ENCODE results near the gene ADAM15.

The ADAM15 gene

DNA sequence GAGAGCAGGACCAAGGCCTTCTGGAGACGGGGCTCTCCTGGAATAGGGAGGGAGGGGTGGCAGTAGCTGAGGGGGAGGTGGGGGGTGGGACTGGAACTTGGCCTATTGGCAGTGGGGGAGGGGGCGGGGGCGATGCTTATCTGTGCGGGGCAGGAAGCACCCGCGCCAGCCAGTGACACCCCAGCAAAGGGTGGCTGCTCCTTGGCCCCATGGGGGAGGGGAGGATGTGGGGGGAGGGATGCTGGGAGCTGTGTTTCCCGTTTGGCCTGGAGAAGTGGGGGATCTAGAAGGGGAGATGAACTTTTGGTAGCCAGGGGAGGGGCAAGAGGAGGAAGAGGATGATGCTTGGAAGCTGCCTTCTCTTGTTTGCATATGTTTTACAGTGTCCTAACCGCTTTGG is 37.5 kb upstream of the ADAM15 start:
- no peaks in the 10 kb centered on the region for H3F3A ChIP-seq (ENCODE audit: low read depth)
- H3K9ac ChIP-seq (ENCODE audit: low read depth, low read length, poor library complexity, severe bottlenecking) = peak overlapping the region; percentile 22
- no peaks in the 10 kb centered on the region for H4K20me1 ChIP-seq (ENCODE audit: insufficient read depth, low read length, poor library complexity, severe bottlenecking)
- no peak overlapping the region for H3K4me3 ChIP-seq (ENCODE audit: low read length, poor library complexity, severe bottlenecking)
- H3K9me2 ChIP-seq (replicated peaks; ENCODE audit: low read depth, low read length) = no peaks in the 10 kb centered on the region
- no peaks in the 10 kb centered on the region for H3K79me2 ChIP-seq (ENCODE audit: insufficient read depth, low read length)
- no peaks in the 10 kb centered on the region for H3K9me3 ChIP-seq (ENCODE audit: insufficient read depth, low read depth, low read length)
- H3K27me3 ChIP-seq (ENCODE audit: insufficient read depth, low read length, poor library complexity, severe bottlenecking) = no peaks in the 10 kb centered on the region
- no peak overlapping the region for H2AFZ ChIP-seq (ENCODE audit: low read length)
- H3K36me3 ChIP-seq (ENCODE audit: insufficient read depth, low read length) = no peaks in the 10 kb centered on the region
- TF ChIP-seq, protein P1, sequence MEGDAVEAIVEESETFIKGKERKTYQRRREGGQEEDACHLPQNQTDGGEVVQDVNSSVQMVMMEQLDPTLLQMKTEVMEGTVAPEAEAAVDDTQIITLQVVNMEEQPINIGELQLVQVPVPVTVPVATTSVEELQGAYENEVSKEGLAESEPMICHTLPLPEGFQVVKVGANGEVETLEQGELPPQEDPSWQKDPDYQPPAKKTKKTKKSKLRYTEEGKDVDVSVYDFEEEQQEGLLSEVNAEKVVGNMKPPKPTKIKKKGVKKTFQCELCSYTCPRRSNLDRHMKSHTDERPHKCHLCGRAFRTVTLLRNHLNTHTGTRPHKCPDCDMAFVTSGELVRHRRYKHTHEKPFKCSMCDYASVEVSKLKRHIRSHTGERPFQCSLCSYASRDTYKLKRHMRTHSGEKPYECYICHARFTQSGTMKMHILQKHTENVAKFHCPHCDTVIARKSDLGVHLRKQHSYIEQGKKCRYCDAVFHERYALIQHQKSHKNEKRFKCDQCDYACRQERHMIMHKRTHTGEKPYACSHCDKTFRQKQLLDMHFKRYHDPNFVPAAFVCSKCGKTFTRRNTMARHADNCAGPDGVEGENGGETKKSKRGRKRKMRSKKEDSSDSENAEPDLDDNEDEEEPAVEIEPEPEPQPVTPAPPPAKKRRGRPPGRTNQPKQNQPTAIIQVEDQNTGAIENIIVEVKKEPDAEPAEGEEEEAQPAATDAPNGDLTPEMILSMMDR (conservative IDR thresholded peaks at IDR 0.05; ENCODE audit: low read length) = no peak
- no peak for TF ChIP-seq EZH2phosphoT487 (IDR thresholded peaks at IDR 0.05; ENCODE audit: borderline replicate concordance)
- peaks cover 49% of the 10 kb centered on the region for H3K4me1 ChIP-seq (ENCODE audit: insufficient read depth, low read length, poor library complexity, severe bottlenecking)
- H3K4me2 ChIP-seq (ENCODE audit: low read depth, low read length, poor library complexity, severe bottlenecking) = peak overlapping the region; percentile 18

DNA sequence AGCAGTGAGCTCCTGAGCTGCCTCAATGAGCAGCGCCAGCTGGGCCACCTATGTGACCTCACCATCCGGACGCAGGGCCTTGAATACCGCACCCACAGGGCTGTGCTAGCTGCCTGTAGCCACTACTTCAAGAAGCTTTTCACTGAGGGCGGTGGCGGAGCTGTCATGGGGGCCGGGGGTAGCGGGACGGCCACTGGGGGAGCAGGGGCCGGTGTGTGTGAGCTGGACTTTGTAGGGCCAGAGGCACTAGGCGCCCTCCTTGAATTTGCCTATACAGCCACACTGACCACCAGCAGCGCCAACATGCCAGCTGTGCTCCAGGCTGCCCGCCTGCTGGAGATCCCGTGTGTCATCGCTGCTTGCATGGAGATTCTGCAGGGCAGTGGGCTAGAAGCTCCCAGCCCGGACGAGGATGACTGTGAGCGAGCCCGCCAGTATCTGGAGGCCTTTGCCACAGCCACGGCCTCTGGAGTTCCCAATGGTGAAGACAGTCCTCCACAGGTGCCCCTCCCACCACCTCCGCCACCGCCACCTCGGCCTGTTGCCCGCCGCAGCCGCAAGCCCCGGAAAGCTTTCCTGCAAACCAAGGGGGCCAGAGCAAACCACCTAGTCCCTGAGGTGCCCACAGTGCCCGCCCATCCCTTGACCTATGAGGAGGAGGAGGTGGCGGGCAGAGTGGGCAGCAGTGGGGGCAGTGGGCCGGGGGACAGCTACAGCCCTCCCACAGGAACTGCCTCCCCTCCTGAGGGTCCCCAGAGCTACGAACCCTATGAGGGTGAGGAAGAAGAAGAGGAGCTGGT is 36.2 kb upstream of the ADAM15 start:
- Histone ChIP-seq H3K27me3 (ENCODE audit: insufficient read depth, low read length, poor library complexity, severe bottlenecking) (no peaks in the 10 kb centered on the region), H3K9me2 (replicated peaks; ENCODE audit: low read depth, low read length) (no peaks in the 10 kb centered on the region), H3K4me1 (ENCODE audit: insufficient read depth, low read length, poor library complexity, severe bottlenecking) (peaks cover 45% of the 10 kb centered on the region), H3K79me2 (ENCODE audit: insufficient read depth, low read length) (no peaks in the 10 kb centered on the region), H3K4me2 (ENCODE audit: low read depth, low read length, poor library complexity, severe bottlenecking) (no peak overlapping the region), H3K4me3 (ENCODE audit: low read length, poor library complexity, severe bottlenecking) (no peak overlapping the region), H3K9me3 (ENCODE audit: insufficient read depth, low read depth, low read length) (no peaks in the 10 kb centered on the region), H2AFZ (ENCODE audit: low read length) (no peak overlapping the region), H3K36me3 (ENCODE audit: insufficient read depth, low read length) (no peaks in the 10 kb centered on the region), H4K20me1 (ENCODE audit: insufficient read depth, low read length, poor library complexity, severe bottlenecking) (no peaks in the 10 kb centered on the region), H3F3A (ENCODE audit: low read depth) (no peaks in the 10 kb centered on the region), H3K9ac (ENCODE audit: low read depth, low read length, poor library complexity, severe bottlenecking) (peak overlapping the region; percentile 22)
- TF ChIP-seq, protein P1 (conservative IDR thresholded peaks at IDR 0.05; ENCODE audit: low read length) = no peak
- TF ChIP-seq EZH2phosphoT487 (IDR thresholded peaks at IDR 0.05; ENCODE audit: borderline replicate concordance) = no peak

DNA sequence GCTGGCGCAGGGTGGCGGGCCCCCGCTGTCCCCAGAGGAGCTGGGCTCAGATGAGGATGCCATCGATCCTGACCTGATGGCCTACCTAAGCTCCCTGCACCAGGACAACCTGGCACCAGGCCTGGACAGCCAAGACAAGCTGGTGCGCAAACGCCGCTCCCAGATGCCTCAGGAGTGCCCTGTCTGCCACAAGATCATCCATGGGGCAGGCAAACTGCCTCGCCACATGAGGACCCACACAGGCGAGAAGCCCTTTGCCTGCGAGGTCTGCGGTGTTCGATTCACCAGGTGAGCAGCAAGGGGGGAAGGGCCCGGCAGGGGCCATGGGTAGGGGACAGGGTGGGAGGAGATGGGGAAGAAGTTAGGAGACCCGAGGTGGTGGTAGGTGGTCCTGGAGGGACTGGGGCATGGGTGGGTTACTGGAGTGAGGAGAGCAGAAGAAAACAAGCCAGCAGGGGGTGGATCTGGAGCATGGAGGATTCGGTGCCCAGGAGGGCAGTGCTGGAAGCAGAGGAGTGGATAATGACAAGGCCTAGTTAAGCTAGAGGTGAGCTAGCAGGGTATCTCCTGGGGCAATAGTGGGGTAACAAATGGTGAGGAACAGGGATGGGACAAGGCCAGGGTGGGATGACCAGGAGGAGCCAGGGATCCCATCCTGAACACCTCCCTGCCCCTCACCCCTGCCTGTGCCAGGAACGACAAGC is 35.4 kb upstream of the ADAM15 start:
- H4K20me1 ChIP-seq (ENCODE audit: insufficient read depth, low read length, poor library complexity, severe bottlenecking) = no peaks in the 10 kb centered on the region

More for the DNA sequence above, 35.4 kb upstream of the ADAM15 start:
- no peak for TF ChIP-seq EZH2phosphoT487 (IDR thresholded peaks at IDR 0.05; ENCODE audit: borderline replicate concordance)
- TF ChIP-seq, protein P1 (conservative IDR thresholded peaks at IDR 0.05; ENCODE audit: low read length) = no peak
- H3K36me3 ChIP-seq (ENCODE audit: insufficient read depth, low read length) = no peaks in the 10 kb centered on the region
- peaks cover 37% of the 10 kb centered on the region for H3K4me1 ChIP-seq (ENCODE audit: insufficient read depth, low read length, poor library complexity, severe bottlenecking)
- H3K9ac ChIP-seq (ENCODE audit: low read depth, low read length, poor library complexity, severe bottlenecking) = no peak overlapping the region
- no peak overlapping the region for H2AFZ ChIP-seq (ENCODE audit: low read length)
- H3K4me3 ChIP-seq (ENCODE audit: low read length, poor library complexity, severe bottlenecking) = no peak overlapping the region
- H3K9me3 ChIP-seq (ENCODE audit: insufficient read depth, low read depth, low read length) = no peaks in the 10 kb centered on the region
- no peaks in the 10 kb centered on the region for H3K9me2 ChIP-seq (replicated peaks; ENCODE audit: low read depth, low read length)
- no peaks in the 10 kb centered on the region for H3F3A ChIP-seq (ENCODE audit: low read depth)
- no peaks in the 10 kb centered on the region for H3K79me2 ChIP-seq (ENCODE audit: insufficient read depth, low read length)
- H3K27me3 ChIP-seq (ENCODE audit: insufficient read depth, low read length, poor library complexity, severe bottlenecking) = no peaks in the 10 kb centered on the region
- H3K4me2 ChIP-seq (ENCODE audit: low read depth, low read length, poor library complexity, severe bottlenecking) = no peak overlapping the region

Measured in Loucy (cell line).